Sigmoid colon (tissue), 7 donors: Measurements from ENCODE around the gene EPHA7. TPM values are rescaled to one million over a fixed set of nuclear protein-coding genes. Genes with fewer than 3 reads are reported as not detected.
A peak's percentile ranks its signal among the peaks of the same experiment; 100 is the strongest.

ENCODE experiments used
- DNase-seq: peaks from one replicate; pipeline ENCODE4 v3.0.0-alpha.2; 2019
- H3K27ac ChIP-seq, 4 donors: fragments of 200-600 bp; sonication (generic); one replicate each; pipeline ENCODE4 v1.5.1; 2016 to 2019; ENCODE audit warnings: mild to moderate bottlenecking in 1 of 4
- H3K27me3 ChIP-seq, 3 donors: fragments of 200-600 bp; sonication (generic); one replicate each; pipeline ENCODE4 v1.5.1; 2019; ENCODE audit warnings: mild to moderate bottlenecking in 1 of 3
- H3K36me3 ChIP-seq, 4 donors: fragments of 200-600 bp; sonication (generic); one replicate each; pipeline ENCODE4 v1.5.1; 2016 to 2019
- H3K4me1 ChIP-seq, 4 donors: fragments of 200-600 bp; sonication (generic); one replicate each; pipeline ENCODE4 v1.5.1; 2017 to 2019
- H3K4me3 ChIP-seq, 4 donors: fragments of 200-600 bp; sonication (generic); one replicate each; pipeline ENCODE4 v1.5.1; 2017 to 2019; ENCODE audit warnings: mild to moderate bottlenecking in 2 of 4, moderate library complexity in 1 of 4
- H3K9me3 ChIP-seq, 4 donors: fragments of 200-600 bp in 3 of 4; sonication (generic) in 3 of 4; one replicate each; pipeline versions ENCODE4 v1.5.1 to v1.6.1; 2013 to 2019
- EP300 ChIP-seq, 4 donors: sonication (generic); formaldehyde crosslinking; IDR thresholded peaks; one replicate each; pipeline ENCODE4 v1.6.1; 2017; ENCODE audit warnings: antibody characterized with exemption in 4 of 4
- POLR2A ChIP-seq, 2 donors: fragments of 450-650 bp; IDR thresholded peaks; one replicate each; pipeline ENCODE4 v1.6.1; 2016; ENCODE audit warnings: antibody characterized with exemption in 2 of 2, mild to moderate bottlenecking in 2 of 2, moderate library complexity in 2 of 2
- POLR2AphosphoS5 ChIP-seq, 4 donors: sonication (generic); formaldehyde crosslinking; IDR thresholded peaks; one replicate each; pipeline ENCODE4 v1.6.1; 2017; ENCODE audit warnings: antibody characterized with exemption in 4 of 4
- WGBS, 2 donors: extraction: QIAGEN DNeasy Blood & Tissue Kit; methylation state at CpG; one replicate each; pipeline ENCODE4 v1.1.7; 2013; 5-methylcytosine and 5-hydroxymethylcytosine counted together
- intact Hi-C: fragments of 100-400 bp; cut with DNase I; formaldehyde crosslinking; loops from one replicate; pipeline ENCODE4 v1.15.1; 2023
- polyA plus RNA-seq, 3 donors: library from polyadenylated mRNA; stranded (reverse); fragments of 200-250 nt; gene quantifications; one replicate each; pipeline ENCODE4 v1.2.3, GENCODE V29; 2013
- total RNA-seq, 4 donors: library from RNA; depleted of rRNA; stranded (reverse); fragments of >200 nt; gene quantifications; one replicate each; pipeline ENCODE4 v1.1.0, GENCODE V29; 2016
- TF ChIP-seq, protein P1 (sequence below), 4 experiments: fragments of 450-650 bp in 3 of 4; fragments of 200-600 bp in 1 of 4; IDR thresholded peaks; one replicate each; pipeline ENCODE4 v1.5.1; 2016 to 2019; ENCODE audit warnings: antibody characterized with exemption in 4 of 4, mild to moderate bottlenecking in 3 of 4, moderate library complexity in 2 of 4
- donor health status: healthy with polysubstance abuse.
- donor health status: Bipolar disorder and iron deficiency.
- donor health status: healthy.

EPHA7 gene
- total and polyA plus RNA-seq, 7 donors = 1.2 to 134 (median 70.3) TPM; not detected in 1

DNA sequence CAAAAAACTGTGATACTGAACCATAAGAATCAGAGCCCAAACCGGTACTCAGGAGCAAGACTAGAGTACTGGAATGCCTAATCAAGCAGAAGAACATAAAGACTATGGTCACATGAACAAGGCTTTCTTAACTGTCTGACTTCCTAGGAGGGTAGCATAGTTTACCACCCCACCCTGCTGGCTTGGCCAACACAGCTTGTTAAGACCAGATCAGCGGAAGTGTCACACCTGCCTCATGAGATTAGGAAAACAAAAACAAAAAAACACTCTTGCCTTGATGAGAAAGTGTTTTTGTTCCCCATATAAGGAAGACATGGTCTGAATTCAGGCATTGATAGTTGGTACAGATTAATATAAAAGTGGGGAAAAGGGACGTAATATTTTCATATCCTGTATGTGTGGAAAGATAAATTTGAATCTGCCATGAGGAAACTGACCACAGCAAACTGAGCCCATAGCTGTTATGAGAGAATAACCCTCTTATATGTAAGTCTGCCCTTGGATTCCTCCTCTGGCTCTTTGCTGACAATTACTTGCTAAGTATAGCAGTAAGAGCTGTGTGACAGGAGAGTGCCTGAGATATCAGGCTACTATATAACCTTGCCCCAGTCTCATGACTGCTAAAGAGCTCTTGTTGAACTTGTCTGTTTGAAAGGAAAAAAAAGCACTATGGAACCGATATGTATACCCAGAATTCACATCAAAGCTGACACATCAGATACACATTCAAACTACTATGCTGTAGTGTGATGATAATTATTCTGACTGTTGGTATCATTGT is 197.1 kb downstream of the EPHA7 start:
- H3K4me1 ChIP-seq = no peaks in the 10 kb centered on the region
- H3K27me3 ChIP-seq = no peaks in the 10 kb centered on the region
- H3K27ac ChIP-seq = no peak overlapping the region
- no peaks in the 10 kb centered on the region for H3K9me3 ChIP-seq
- H3K36me3 ChIP-seq = no peaks in the 10 kb centered on the region
- 61 to 77% methylated on average over 4 of the region's 4 CpGs for WGBS, 2 donors
- TF ChIP-seq EP300 (IDR thresholded peaks at IDR 0.05) (no peak), POLR2A (IDR thresholded peaks at IDR 0.05) (no peak), POLR2AphosphoS5 (IDR thresholded peaks at IDR 0.05) (no peak)
- TF ChIP-seq, protein P1, sequence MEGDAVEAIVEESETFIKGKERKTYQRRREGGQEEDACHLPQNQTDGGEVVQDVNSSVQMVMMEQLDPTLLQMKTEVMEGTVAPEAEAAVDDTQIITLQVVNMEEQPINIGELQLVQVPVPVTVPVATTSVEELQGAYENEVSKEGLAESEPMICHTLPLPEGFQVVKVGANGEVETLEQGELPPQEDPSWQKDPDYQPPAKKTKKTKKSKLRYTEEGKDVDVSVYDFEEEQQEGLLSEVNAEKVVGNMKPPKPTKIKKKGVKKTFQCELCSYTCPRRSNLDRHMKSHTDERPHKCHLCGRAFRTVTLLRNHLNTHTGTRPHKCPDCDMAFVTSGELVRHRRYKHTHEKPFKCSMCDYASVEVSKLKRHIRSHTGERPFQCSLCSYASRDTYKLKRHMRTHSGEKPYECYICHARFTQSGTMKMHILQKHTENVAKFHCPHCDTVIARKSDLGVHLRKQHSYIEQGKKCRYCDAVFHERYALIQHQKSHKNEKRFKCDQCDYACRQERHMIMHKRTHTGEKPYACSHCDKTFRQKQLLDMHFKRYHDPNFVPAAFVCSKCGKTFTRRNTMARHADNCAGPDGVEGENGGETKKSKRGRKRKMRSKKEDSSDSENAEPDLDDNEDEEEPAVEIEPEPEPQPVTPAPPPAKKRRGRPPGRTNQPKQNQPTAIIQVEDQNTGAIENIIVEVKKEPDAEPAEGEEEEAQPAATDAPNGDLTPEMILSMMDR (IDR thresholded peaks at IDR 0.05) = no peak
- no peak overlapping the region for H3K4me3 ChIP-seq
- DNase-seq = no peak
- intact Hi-C loops = no loop called here

DNA sequence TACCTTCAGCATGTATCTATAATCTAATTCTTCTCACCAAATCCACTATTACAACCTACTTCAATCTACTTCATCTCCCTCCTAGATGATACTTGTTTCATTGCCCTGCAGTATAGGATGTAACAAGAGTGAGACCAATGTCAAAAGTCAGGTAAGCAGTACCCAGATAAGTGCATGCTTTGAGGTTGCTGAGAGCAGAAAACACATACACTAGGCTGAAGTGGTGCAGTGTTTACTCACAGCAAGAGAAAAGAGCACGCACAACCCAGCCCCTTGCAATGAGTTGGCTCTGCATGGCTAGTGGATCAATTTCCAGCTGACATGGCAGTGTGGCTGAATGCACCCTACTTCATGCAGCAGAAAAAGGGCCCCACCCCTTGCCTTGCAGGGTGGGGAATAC is 199.9 kb downstream of the EPHA7 start:
- Histone ChIP-seq H3K9me3 (no peaks in the 10 kb centered on the region), H3K36me3 (no peaks in the 10 kb centered on the region), H3K4me1 (no peaks in the 10 kb centered on the region), H3K4me3 (no peak overlapping the region), H3K27me3 (no peaks in the 10 kb centered on the region), H3K27ac (no peak overlapping the region)
- 52 to 78% methylated on average over 1 of the region's 1 CpG for WGBS, 2 donors
- TF ChIP-seq POLR2AphosphoS5 (IDR thresholded peaks at IDR 0.05) (no peak), EP300 (IDR thresholded peaks at IDR 0.05) (no peak), POLR2A (IDR thresholded peaks at IDR 0.05) (no peak)
- TF ChIP-seq, protein P1 (IDR thresholded peaks at IDR 0.05) = no peak
- intact Hi-C loops = no loop called here
- DNase-seq = no peak

DNA sequence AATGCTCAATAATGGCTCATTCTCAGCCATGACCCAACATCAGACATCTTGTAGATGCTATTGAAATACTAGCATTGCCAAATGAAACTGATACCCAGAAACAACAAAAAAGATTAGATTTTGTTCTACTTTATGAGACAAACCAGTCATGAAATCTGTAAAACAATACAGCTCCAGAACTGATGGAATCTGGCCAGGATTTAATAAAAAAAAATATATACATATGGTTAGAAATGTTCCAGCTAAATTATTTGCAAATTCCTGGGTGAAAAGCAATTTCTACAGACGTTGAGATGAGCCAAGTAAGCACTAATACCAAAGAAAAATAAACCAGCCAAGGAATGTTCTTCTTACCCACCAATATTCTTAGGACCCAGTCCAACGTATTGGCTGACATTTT is 201.3 kb downstream of the EPHA7 start:
- no peak for DNase-seq
- Histone ChIP-seq H3K4me3 (no peak overlapping the region), H3K4me1 (no peaks in the 10 kb centered on the region), H3K9me3 (no peaks in the 10 kb centered on the region), H3K36me3 (no peaks in the 10 kb centered on the region), H3K27me3 (no peaks in the 10 kb centered on the region), H3K27ac (no peak overlapping the region)
- intact Hi-C loops = no loop called here
- TF ChIP-seq POLR2A (IDR thresholded peaks at IDR 0.05) (no peak), POLR2AphosphoS5 (IDR thresholded peaks at IDR 0.05) (no peak), EP300 (IDR thresholded peaks at IDR 0.05) (no peak)
- TF ChIP-seq, protein P1 (IDR thresholded peaks at IDR 0.05) = no peak
- WGBS, 2 donors = 32 to 42% methylated on average over 2 of the region's 2 CpGs

DNA sequence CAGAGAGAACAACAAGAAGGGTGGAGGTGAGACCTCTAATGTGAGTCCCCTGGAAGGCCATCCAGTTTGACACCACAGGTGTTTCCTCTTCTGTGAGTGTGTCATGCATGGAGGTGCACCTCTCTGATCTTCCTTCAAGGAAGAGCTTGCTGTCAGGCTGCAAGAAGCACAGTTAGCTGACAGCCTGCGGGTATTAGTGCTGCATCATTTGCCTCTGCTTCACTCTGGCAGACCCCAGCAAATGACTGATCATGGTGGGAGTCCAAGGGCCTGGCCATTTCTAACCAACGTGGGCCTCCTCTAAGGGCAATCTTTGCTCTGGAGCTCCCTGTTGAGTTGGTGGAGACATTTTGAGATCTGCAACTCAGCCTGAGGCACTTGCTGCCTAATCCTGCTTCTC is 206.3 kb downstream of the EPHA7 start:
- DNase-seq = no peak
- Histone ChIP-seq H3K27ac (no peak overlapping the region), H3K27me3 (no peaks in the 10 kb centered on the region), H3K9me3 (no peaks in the 10 kb centered on the region), H3K4me1 (no peaks in the 10 kb centered on the region), H3K4me3 (no peak overlapping the region), H3K36me3 (no peaks in the 10 kb centered on the region)
- 65 to 67% methylated on average over 2 of the region's 2 CpGs for WGBS, 2 donors
- TF ChIP-seq, protein P1 (IDR thresholded peaks at IDR 0.05) = no peak
- TF ChIP-seq EP300 (IDR thresholded peaks at IDR 0.05) = no peak
- no peak for TF ChIP-seq POLR2A (IDR thresholded peaks at IDR 0.05)
- TF ChIP-seq POLR2AphosphoS5 (IDR thresholded peaks at IDR 0.05) = no peak
- intact Hi-C loops = no loop called here

DNA sequence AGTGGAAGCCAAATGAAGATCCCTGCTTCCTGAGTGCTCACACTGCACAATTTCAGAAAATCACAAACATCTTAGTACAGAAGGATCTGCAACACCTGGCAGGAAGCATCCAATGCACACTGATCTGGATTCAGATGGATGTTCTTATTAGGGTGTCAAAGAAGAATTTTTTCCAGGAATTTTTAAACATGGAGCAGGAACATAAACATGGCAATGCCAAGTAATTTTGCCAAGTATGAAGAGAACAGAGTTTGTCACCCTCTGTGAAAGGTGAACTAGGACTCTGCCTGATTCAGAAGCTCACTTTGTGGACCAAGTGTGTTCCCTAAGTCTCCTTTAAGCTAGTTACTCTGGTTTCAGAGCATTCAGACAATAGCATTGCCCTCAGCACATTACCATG is 208.5 kb downstream of the EPHA7 start:
- TF ChIP-seq, protein P1 (IDR thresholded peaks at IDR 0.05) = no peak
- no peak for TF ChIP-seq EP300 (IDR thresholded peaks at IDR 0.05)
- TF ChIP-seq POLR2A (IDR thresholded peaks at IDR 0.05) = no peak
- no peak for TF ChIP-seq POLR2AphosphoS5 (IDR thresholded peaks at IDR 0.05)
- Histone ChIP-seq H3K36me3 (no peaks in the 10 kb centered on the region), H3K27me3 (no peaks in the 10 kb centered on the region), H3K27ac (peak overlapping the region in 1 of 4 donors; percentile 71), H3K9me3 (no peaks in the 10 kb centered on the region), H3K4me1 (no peaks in the 10 kb centered on the region), H3K4me3 (no peak overlapping the region)
- DNase-seq = no peak
- intact Hi-C loops = no loop called here
